HG02642 (cell line): Measurements from ENCODE around the gene CHMP6.

ENCODE experiments used
- ATAC-seq: cut with Tn5 transposase; IDR thresholded peaks from one replicate; pipeline ENCODE4 v1.9.1; 2021; ENCODE audit warnings: mild to moderate bottlenecking; ENCODE audit not compliant: unreplicated experiment, poor library complexity

Gene CHMP6

DNA sequence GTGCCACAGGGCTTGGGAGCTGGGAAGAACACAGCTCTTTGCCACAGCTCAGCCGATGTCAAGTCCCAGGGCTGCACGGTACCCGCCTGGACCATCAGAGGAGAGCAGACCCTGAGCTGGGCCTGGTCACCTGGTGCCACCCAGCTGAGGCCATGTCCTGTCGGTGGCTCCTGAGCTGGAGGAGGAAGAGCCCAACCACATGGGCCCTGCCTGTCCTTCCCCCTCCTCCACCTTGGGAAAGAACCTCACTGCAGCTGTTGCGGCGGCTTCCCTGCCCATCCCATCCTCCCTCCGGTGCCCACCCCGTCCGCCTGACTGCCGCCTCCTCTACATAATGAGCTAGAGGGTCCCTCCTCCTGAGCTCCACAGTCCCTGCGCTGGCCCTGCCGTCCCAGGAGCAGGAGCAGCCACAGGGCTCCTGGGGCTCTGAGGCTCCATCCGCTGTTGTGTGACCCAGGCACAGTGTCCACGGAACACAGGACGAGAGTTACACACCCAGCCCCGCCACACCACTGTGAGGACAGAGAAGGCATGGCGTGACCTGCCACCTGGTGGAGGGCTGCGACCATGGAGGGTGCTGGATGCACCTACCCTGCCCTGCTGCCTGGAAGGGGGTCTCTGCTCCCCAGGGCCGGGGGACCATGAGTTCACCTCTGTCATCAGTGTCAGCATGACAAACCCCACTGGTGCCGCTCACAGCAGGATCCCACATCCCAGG is 21.4 kb upstream of the CHMP6 start:
- no peak for ATAC-seq

DNA sequence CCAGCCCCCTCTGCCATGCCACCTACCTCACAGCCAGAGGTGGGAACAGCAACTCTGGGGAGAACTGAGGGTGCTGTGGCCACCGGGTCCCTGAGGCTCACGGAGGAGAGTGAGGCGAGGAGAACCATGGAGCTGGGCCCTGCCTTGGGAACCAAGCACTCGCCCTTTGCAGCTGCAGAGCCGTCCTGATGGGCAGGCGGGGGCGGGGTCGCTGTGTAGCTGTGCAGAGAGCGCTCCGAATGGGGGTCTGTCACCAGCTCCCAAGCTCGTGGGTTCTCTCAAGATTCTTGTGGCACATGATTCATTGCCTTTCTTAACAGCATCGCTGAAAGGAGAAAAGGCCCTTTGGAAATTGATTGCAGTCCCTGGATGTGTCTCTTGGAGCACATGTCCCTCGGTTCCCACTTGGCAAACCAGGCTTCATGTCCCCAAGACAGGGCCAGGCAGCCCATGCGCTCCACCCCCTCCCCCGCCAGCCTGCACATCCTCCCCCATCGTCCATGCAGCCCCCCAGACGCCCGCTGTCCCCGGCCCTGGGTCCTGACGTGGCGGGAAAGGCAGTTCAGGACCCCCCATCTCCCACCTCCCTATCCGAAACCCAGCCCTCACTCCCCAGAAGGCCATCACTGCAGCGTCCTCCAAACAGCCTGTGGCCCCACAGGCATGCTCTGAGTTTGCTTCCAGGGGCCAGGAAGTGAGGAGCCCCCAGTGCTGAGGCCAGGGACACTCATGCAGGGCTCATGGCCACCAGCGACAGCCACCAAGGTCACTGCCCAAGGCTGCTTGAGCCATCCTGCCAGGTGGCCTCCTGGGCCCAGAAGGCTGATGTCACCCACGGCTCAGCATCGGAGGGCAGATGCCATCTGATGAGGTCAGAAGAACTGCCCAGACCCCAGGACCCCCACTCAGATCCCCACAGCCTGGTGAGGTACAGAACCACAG is 20.6 kb upstream of the CHMP6 start:
- no peak for ATAC-seq

DNA sequence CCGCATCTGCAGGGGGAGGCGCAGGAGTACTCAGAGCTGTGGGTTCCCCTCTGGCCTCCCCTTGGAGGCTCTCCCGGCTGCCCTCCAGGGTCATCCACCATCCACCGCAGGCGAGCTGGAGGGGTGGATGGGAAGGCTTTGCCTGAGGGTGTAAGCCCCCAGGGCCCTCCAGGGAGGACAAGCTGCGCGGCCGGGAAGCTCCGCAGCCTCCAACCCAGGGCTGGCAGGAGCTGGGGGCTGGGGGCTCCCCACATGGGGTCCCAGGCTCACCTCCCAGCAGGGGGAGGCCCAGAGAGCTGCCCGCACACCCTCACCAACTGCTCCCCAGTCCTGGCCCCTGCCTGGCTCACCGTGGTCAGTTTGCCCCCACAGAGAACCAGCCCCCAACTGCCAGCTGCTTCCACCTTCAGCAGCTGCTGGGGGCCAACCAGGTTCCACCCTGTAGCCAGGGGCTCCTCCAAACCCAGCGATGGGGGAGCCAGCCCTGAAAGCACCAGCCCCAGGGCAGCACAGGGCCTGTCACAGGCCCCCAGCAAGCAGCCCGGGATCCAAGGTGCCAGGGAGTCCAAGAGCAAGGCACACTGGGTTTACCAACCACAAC is 19.8 kb upstream of the CHMP6 start:
- ATAC-seq = no peak

DNA sequence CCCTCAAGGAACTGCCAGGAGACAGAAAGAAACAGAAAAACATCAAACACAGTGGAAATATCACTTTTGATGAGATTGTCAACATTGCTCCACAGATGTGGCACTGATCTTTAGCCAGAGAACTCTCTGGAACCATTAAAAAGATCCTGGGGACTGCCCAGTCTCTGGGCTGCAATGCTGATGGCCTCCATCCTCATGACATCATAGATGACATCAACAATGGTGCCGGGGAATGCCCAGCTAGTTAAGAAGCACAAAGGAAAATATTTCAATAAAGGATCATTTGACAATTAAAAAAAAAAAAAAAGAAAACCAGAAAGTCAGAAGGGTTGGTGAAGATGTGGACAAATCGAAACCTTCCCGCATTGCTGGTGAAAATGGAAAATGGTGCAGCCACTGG is 14.9 kb upstream of the CHMP6 start:
- no peak for ATAC-seq

DNA sequence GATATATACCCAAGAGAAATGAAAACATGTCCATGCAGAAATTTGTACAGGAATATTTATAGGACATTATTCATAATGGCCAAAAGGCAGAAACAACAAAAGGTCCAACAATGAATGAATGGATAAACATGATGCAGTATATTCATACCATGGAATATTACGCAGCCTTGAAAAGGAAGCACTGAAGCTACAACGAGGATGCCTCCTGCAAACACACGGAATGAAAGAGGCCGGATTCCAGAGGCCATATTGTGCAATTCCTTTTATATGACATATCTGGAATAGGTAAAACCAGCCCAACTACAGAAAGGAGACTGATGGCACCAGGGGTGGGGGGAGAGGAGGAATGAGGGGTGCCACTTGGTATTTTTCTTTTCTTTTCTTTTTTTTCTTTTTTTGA is 14.5 kb upstream of the CHMP6 start:
- no peak for ATAC-seq

DNA sequence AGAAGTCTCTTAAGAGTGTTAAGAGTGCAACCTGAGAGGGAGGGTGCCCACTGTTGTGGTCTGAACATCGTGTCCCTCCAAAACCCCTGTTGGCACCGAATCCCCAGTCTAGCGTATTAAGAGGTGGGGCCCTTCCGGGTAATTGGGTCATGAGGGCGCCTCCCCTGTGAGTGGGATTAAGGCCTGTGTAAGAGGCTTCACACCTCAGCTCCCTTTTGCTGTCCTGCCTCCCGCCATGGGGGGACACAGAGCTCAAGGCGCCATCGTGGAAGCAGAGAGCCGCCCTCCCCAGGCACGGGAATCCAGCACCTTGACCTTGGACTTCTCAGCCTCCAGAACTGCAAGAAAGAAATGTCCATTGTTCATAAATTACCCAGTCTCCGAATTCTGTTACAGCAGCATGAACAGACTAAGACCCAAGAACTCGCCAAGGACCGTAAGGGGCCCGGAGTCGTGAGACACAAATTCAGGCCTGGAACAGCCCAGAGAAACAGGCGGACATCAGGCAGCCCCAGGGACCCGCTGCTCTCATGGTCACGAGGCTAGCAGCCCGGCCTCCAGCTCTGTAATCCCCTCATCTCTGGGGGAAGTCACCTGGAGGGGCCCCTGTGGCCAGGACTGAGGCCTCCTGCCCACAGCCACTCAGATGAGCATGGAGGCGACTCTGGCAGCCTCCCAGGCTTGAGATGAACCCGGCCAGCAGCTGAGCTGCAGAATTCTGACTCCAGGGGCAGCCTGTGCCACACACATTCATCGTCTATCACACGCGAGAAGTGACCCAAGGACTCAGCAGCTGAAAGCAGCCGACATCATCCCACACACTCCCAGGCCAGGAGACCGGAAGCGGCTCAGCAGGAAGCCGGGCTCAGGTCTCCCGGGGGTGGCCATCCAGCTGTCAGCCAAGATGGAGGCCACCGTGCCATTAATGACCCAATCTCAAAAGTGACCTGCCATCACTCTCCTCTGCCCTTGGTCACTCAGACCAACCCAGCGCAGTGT is 12.8 kb upstream of the CHMP6 start:
- no peak for ATAC-seq

DNA sequence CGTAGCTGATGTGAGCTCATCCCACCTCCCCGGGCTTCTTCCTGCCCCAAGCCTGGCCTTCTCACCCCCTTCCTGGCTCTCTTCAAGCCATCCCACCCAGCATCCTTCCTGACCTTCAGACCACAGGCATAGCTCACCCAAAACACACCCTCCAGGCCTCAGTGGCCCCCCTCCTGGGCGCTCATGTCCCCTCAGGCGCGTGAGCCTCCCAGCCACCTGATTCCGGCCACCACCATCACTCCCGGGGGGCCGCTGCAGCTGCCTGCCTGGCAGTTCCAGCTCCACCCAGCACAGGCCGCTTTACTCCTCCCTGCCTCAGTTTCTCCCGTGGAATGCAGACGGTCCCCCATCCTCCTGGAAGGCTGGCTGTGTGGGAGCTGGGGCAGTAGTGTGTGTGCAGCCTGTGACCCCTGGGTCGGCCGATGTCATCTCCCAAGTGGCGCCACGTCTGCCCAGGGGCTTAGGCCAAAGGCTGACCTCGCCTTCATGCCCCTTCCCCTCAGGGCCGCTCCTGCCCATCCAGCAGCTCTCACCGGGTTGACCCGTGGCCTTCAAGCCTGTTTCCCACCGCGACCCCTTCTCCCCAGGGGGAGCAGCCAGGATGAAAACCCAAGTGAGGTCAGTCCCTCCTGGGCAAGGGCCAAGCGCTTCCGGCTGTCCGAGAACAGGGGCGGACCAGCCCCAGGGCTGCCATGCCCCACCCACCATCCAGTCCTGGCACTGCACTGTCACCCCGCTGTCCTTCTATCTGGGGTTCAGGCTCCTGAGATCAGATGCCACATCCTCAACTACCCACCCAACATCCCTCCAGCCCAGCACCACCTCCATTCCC is 11.9 kb upstream of the CHMP6 start:
- no peak for ATAC-seq

DNA sequence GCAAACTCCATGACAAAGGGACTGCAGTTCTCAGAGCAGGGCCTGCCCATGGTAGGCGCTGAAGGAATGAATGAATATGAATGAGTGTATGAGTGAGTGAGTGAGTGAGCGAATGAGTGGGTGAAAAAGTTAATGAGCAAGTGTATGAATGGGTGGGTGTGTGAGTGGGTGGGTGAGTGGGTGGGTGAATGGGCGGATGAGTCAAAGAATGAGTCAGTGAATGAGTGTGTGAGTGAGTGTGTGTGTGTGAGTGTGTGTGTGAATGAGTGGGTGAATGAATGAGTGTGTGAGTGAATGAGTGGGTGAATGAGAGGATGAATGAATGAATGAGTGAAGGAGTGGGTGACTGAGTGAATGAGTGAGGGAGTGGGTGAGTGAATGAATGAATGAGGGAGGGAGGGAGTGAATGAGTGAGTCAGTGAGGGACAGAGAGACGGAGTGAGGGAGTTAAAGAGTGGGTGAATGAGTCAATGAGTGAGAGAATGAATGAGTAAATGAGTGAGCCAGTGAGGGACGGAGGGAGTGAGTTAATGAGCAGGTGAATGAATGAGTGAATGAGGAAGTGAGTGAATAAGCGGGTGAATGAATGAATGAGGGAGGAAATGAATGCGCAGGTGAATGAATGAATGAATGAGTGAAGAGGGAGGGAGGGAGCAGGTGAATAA is 11.1 kb upstream of the CHMP6 start:
- no peak for ATAC-seq

DNA sequence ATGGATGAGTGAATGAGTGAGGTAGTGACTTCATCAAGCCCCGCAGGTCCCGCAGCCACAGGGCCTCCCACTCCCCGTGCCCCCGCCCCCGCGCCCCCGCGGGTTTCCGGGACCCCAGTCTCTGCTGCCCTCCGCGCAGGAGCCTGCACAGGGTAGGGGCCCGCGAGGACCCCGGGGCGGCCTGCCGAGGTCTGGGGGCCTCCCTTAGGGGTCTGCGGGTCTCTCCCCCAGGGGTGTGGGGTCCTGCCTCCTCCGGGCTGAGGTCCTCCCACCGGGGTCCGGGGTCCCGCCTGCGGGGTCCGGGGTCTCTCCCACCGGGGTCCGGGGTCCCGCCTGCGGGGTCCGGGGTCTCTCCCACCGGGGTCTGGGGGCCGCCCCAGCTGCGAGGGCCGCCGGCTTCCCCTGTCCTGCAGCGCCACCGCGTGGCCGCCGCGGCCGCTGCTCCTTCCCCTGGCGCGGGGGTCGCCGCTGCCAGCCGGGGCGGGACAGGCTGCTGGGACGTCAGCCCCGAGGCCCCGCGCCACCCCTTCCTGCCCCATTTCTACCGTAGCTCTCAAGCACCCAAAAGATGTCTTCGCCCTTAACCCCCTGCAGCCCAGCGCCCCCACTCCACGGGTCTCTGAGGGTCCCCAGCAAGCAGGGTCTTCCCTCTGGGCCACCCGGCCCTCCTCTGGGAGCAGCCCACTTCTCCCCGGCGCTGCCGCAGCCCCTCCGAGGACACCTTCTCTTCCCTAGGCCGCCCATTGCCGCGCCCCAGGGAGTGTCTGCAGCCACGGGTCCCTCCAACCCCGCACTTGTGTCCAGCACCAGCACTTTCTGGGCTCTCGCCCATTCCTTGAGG is 10.4 kb upstream of the CHMP6 start:
- no peak for ATAC-seq

DNA sequence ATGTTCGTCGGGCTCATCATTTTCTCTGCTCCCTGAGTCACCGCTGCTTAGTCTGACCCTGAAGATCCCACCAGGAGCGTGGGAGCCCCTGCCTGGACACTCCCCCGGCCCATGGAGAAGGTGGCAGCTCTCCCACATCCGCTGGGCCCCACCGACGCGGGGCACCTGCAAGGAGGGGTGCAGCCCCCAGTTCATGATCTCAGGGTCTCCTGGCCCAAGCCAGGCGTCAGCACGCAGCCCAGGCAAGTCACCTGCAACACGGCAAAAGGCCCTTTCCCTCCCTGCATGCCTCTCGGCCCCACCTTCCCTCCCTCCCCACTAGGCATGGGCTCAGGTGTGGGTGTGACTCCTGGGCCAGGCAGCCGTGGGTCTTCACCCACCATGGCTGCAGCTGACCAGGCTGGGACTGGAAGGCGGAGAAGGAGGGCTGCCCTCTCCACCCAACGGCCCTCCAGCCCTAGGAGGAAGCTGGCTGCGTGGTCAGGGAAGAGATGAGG is 9.7 kb upstream of the CHMP6 start:
- no peak for ATAC-seq

DNA sequence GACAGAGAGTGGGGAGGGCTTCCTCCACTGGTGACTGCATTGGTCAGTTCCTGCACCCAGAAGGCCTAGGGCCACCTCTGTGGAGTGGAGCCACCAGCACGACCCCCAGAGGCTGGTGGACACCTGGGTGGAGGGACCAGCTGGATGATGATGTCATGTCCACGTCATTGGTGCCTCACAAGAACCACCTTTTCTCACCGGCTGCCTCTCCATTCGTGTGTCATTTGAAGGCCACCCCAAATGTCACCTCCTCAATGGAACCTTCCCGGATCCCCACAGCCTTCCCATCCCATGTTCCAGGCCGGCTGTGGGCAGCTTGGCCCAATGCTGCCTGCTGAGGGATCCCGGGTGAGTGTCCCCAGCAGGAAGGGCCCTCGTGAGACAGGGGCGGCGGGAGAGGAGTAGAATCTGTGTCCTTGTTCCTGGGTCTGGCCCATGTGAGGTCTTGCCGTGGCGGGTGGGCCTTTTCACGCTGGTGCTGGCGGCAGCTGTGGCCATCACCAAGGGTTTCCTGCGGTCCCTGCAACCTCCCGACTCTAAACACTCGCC is 9.1 kb upstream of the CHMP6 start:
- no peak for ATAC-seq

DNA sequence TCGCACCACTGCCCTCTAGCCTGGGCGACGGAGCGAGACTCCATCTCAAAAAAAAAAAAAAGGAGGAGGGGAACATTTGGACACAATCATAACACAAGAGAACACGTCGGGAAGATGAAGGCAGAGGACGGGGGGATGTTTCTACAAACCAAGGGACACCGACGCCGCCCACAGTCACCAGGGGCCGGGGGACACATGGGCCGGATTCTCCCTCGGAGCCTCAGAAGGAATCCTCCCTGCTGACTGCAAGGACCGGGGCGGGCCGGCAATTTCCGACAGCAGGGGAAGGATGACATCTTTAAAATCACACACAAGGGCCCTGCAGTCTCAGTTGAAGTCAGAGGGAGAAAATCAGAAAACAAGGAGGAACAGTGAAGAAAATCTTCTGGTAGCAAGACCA is 8.1 kb upstream of the CHMP6 start:
- ATAC-seq = no peak

DNA sequence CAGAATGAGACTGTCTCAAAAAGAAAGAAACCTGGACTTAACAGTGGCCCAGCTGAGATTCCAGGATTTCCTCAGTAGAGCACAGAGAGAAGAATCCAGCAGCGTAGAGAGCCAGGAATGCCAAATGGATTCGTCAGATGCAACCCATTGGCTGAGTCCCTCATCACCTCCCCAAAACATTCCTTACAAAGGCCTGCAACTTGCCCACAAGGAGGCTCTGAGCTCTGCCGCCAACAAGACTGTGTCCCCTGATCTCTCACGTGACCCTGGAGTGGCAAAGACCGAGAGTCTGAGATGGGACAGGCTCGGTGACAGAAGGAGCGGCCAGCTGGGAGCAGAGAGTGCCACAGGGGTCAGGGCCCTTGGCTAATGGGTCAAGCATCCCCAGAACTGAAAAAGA is 6.9 kb upstream of the CHMP6 start:
- ATAC-seq = no peak

DNA sequence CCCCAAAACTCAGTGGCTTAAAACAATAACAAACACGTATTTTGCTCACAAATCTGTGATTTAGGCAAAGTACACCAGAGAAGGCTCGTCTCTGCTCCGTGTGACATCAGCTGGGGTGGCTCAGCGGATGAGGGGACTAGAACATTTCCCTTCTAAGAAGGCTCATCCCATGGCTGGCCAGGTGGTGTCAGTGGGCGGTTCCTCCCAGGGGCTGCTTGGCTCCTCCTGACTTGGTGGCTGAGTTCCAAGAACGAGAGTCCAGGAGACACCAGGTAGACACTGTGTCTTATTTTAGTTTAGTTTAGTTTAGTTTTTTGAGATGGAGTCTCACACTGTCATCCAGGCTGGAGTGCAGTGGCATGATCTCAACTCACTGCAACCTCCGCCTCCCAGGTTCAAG is 5.6 kb upstream of the CHMP6 start:
- no peak for ATAC-seq

DNA sequence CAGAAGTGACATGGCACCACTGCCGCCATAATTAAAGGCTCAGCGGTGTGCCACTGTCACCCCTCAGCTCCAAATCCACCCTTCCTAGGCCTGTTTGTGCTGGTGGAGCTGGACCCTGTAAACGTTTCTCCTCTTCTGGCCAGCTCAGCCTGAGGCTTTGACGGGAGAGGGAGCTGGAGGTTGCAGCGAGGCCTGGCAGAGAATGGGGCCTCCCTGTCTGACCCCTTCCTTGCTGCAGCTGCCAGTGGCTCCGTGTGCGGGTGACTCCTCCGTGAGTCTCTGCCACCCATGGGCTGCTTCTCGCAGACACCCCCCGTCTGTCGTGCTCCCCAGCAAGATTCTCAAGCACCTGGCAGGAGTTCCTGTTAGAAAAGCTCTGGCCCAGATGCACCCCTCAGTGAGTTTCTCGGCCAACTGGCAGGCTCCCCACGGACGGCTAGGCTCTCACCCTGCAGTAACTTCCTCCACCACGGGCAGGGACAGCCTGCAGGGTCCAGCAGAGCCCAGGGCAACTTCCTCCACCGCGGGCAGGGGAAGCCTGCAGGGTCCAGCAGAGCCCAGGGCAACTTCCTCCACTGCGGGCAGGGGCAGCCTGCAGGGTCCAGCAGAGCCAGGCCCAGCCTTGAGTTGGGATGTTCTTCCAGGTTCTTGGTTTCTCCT is 4.7 kb upstream of the CHMP6 start:
- no peak for ATAC-seq

DNA sequence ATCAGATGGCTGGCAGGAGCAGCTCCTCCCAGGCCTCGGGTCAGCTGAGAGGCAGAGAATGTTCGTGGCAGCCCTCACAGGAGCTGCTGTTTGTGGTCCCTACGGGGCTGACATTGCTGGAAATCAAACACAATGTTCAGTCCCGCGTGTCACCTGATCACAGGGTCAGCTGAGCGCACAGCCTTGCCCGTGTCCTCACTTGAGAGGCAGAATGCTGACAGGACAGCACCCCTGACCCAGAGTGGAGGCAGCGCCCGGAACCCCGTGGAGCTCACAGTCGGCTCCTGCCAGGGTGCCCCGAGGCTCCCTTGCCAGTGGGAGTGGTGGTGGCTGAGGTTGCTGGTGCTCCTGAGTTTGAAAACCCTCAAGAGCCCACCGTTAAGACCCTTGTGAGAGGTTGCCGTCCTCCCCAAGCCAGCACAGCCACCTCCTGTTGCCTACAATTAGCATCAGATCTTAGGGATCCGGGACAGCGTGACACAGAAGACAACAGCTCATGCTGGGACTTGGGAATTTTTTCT is 3.6 kb upstream of the CHMP6 start:
- ATAC-seq = no peak

DNA sequence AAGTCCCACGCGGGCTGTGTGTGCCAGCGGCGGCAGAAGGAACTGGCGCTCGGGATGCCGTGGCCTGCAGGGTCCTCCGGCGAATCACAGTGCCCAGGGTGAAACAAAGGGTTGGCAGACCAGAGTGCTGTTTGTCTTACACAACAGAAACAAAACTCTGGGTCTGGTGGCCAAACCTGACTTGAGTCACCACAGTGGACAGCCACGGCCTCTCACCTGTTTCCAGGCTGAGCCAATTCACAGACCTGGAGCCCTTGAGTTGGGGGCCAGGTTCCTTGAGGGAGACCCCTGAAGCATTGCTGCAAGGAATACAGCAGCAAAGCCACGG is 2.1 kb upstream of the CHMP6 start:
- ATAC-seq = no peak
